Measurements from ENCODE around the gene SNX9.
A peak's percentile ranks its signal among the peaks of the same experiment; 100 is the strongest.

SNX9 gene

DNA sequence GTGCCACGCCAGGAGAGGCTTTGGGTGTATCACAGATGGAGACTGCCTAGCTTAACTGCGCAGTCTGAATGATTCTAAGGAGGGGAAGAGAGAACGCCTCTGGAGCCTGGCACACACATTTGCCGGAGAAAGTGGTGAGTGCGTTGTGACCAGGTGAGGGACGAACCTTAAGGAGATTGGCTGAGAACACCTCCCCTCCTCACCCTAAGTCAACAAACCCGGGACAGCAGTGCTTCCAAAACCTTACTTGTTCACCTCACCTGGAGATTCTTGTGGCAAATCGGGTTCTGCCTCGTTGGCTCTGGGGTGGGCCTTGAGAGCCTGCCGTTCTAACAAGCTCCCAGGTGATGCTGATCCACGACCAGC, 168.0 kb downstream of the SNX9 start:
- TF ChIP-seq CREB1 (IDR thresholded peaks at IDR 0.05; ENCODE audit: low read depth) (no peak), RAD21 (IDR thresholded peaks at IDR 0.05; ENCODE audit: low read depth) (no peak), FOXM1 (IDR thresholded peaks at IDR 0.05; ENCODE audit: borderline replicate concordance, low read depth) (no peak), TEAD4 (IDR thresholded peaks at IDR 0.05) (no peak), TCF12 (IDR thresholded peaks at IDR 0.05; ENCODE audit: low read depth) (no peak), EGR1 (IDR thresholded peaks at IDR 0.05) (no peak)
- TF ChIP-seq, protein P1, sequence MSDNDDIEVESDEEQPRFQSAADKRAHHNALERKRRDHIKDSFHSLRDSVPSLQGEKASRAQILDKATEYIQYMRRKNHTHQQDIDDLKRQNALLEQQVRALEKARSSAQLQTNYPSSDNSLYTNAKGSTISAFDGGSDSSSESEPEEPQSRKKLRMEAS (IDR thresholded peaks at IDR 0.05) = no peak
- TF ChIP-seq, protein P2, sequence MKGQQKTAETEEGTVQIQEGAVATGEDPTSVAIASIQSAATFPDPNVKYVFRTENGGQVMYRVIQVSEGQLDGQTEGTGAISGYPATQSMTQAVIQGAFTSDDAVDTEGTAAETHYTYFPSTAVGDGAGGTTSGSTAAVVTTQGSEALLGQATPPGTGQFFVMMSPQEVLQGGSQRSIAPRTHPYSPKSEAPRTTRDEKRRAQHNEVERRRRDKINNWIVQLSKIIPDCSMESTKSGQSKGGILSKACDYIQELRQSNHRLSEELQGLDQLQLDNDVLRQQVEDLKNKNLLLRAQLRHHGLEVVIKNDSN (IDR thresholded peaks at IDR 0.05) = no peak
- TF ChIP-seq, protein P3, sequence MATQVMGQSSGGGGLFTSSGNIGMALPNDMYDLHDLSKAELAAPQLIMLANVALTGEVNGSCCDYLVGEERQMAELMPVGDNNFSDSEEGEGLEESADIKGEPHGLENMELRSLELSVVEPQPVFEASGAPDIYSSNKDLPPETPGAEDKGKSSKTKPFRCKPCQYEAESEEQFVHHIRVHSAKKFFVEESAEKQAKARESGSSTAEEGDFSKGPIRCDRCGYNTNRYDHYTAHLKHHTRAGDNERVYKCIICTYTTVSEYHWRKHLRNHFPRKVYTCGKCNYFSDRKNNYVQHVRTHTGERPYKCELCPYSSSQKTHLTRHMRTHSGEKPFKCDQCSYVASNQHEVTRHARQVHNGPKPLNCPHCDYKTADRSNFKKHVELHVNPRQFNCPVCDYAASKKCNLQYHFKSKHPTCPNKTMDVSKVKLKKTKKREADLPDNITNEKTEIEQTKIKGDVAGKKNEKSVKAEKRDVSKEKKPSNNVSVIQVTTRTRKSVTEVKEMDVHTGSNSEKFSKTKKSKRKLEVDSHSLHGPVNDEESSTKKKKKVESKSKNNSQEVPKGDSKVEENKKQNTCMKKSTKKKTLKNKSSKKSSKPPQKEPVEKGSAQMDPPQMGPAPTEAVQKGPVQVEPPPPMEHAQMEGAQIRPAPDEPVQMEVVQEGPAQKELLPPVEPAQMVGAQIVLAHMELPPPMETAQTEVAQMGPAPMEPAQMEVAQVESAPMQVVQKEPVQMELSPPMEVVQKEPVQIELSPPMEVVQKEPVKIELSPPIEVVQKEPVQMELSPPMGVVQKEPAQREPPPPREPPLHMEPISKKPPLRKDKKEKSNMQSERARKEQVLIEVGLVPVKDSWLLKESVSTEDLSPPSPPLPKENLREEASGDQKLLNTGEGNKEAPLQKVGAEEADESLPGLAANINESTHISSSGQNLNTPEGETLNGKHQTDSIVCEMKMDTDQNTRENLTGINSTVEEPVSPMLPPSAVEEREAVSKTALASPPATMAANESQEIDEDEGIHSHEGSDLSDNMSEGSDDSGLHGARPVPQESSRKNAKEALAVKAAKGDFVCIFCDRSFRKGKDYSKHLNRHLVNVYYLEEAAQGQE (IDR thresholded peaks at IDR 0.05; ENCODE audit: low read depth) = no peak

DNA sequence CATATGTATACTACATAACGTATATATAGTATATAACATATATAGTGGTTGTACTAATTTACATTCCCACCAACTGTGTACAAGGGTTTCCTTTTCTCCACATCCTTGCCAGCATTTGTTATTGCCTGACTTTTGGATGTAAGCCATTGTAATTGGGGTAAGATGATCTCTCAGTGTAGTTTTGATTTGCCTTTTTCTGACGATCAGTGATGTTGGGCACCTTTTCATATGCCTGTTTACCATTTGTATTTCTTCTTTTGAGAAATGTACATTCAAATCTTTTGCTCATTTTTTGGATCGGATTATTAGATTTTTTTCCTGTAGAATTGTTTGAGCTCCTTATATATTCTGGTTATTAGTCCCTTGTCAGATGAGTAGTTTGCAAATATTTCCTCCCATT, 170.0 kb downstream of the SNX9 start:
- TF ChIP-seq TEAD4 (IDR thresholded peaks at IDR 0.05) = no peak
- TF ChIP-seq CREB1 (IDR thresholded peaks at IDR 0.05; ENCODE audit: low read depth) = no peak
- no peak for TF ChIP-seq EGR1 (IDR thresholded peaks at IDR 0.05)
- TF ChIP-seq, protein P1 (IDR thresholded peaks at IDR 0.05) = no peak
- no peak for TF ChIP-seq TCF12 (IDR thresholded peaks at IDR 0.05; ENCODE audit: low read depth)
- TF ChIP-seq CEBPB (IDR thresholded peaks at IDR 0.05) = no peak
- TF ChIP-seq ZBTB7A (IDR thresholded peaks at IDR 0.05; ENCODE audit: low read depth) = no peak
- no peak for TF ChIP-seq TAF1 (IDR thresholded peaks at IDR 0.05; ENCODE audit: low read depth)
- TF ChIP-seq FOXM1 (IDR thresholded peaks at IDR 0.05; ENCODE audit: borderline replicate concordance, low read depth) = no peak
- no peak for TF ChIP-seq NFIC (IDR thresholded peaks at IDR 0.05)
- TF ChIP-seq, protein P2 (IDR thresholded peaks at IDR 0.05) = no peak
- TF ChIP-seq EP300 (IDR thresholded peaks at IDR 0.05; ENCODE audit: borderline replicate concordance) = no peak
- no peak for TF ChIP-seq RAD21 (IDR thresholded peaks at IDR 0.05; ENCODE audit: low read depth)
- TF ChIP-seq, protein P3 (IDR thresholded peaks at IDR 0.05; ENCODE audit: low read depth) = no peak
- no peak for TF ChIP-seq YY1 (IDR thresholded peaks at IDR 0.05; ENCODE audit: low read depth)

DNA sequence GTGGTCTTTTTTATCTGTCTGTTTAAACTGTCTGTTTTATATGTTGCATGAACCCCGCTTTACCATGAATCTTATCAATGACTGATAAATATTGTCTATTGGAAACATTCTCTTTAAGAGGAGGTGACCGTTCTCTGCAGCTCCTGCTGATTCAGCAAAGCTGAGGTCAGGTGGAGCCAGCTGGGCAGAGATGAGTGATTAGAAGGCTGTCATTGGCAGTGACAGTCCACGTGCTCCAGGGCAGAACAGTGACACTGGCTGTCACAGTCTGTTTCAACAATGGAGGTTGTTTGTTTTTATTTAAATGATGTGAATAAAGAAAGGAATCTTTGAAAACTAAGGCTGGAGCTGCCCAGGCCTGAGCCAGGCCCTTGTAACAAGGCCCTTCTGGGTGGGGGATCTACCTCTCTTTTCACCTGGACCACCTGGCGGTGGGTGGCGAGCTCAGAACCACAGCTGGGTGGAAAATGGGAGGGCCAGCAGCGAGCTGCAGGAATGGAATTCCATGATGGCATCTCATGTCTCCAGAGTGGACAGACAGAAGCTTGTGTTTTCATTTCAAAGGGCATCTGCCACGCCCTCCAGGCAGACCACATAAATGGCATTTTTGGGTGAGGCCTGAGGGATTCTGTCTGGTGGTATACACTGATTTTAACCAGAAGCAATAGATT, 171.2 kb downstream of the SNX9 start:
- no peak for TF ChIP-seq TAF1 (IDR thresholded peaks at IDR 0.05; ENCODE audit: low read depth)
- TF ChIP-seq, protein P2 (IDR thresholded peaks at IDR 0.05) = peak; percentile 47
- no peak for TF ChIP-seq YY1 (IDR thresholded peaks at IDR 0.05; ENCODE audit: low read depth)
- TF ChIP-seq, protein P1 (IDR thresholded peaks at IDR 0.05) = no peak
- TF ChIP-seq, protein P3 (IDR thresholded peaks at IDR 0.05; ENCODE audit: low read depth) = no peak
- TF ChIP-seq RAD21 (IDR thresholded peaks at IDR 0.05; ENCODE audit: low read depth) = no peak

Data from Ishikawa (cell line).